DLD1 (cell line): ENCODE data around the gene USP5.

Experiments used
- in situ Hi-C: cut with HindIII; loops from 2 replicates; pipeline ENCODE4 v1.10.0; 2017; ENCODE audit warnings: low sequenced_read_pairs

USP5 gene

DNA sequence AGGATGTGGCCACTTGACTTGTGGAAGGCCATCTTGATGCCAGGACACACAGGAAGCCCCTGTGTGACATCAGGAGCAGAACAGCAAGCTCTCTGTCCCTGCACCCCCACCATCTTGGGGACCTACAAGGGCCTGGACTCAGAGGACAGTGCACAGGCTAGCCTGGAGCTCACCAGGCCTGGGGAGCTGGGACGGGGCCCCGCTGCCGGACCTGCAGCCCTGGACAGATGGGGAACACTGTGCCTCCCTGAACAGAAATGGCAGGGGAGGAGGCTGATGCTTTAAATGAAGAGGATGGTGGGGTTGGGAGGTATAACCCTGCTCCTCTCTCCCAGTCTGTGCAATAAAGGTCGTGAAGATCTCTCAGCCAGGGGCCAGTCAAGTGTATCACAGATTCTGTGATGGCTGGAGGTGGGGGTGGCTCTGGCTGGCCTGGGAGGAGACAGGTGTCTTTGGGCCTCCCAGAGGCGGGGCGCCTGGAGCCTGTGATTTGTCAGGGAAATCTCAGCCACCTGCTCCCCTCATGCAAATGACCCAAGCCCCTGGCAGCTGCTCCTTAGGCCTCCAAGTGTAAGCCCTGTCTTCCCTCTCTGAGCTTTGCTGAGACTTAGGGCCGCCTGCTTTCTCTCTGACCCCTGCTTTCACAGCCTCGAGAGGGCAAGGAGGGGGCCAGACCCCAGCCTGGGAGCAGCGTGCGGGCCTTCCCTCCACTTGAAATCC, 12.3 kb upstream of the USP5 start:
- in situ Hi-C loops, result no loop called here

- in situ Hi-C loops, result no loop called here
Observed at GRCh38 chr12:6840330-6840729, 11.6 kb upstream of the USP5 start.

- in situ Hi-C loops, result no loop called here
Observed at GRCh38 chr12:6840761-6841515, 11.0 kb upstream of the USP5 start, which contains the start of gene GNB3. Gene GNB3 (plus strand): TSS chr12:6840925. CDS start chr12:6841288, 363 bp downstream.

DNA sequence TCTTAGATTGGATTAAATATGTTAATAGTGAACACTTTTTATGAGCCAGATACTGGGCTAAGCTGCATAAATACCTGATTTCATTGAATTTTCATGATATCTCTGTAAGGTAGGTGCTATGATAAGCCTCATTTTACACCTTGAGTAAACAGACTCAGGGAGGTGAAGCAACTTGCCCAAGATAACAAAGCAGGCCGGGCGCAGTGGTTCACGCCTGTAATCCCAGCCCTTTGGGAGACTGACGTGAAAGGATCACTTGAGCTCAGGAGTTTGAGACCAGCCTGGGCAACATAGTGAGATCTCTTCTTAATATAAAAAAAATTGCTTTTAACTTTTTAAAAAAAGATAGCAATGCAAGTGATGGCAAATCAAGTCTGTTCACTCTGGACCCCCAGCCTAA, 9.9 kb upstream of the USP5 start:
- in situ Hi-C loops, result no loop called here

- in situ Hi-C loops, result no loop called here
Observed at GRCh38 chr12:6843118-6843902, 8.6 kb upstream of the USP5 start.

DNA sequence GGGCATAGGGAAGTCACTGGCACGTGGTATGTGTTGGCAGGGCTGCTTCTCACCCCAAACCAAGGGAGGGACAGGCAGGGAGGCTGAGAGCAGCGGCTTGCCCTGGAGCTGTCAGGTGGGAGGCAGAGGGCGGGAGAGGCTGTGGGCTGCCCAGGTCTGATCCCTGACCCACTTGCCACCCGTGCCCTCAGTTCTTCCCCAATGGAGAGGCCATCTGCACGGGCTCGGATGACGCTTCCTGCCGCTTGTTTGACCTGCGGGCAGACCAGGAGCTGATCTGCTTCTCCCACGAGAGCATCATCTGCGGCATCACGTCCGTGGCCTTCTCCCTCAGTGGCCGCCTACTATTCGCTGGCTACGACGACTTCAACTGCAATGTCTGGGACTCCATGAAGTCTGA, 6.6 kb upstream of the USP5 start:
- in situ Hi-C loops, result no loop called here

DNA sequence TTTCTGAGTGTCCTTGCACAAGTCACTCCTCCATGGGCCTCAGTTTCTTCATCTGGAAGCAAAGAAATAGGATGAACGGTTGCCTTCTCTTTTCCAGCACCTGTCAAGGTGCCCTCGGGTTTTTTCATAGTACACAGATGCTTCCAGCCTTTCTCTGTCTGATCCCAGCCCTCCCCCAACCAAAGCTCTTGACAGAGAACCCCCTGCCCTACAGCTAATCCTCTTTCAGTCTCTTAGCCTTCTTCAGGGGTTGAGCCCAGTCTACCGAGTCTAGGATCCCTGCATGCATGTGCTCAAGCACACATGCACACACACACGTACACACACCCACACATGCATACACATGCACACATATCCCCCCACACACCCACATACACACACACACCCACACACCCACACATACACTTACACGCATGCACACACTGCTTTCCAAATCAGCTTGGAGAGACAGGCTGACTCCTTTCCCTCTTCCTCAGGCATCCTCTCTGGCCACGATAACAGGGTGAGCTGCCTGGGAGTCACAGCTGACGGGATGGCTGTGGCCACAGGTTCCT, 5.6 kb upstream of the USP5 start:
- in situ Hi-C loops, result no loop called here

GRCh38 chr12:6847676-6848075, 4.3 kb upstream of the USP5 start:
- in situ Hi-C loops, result no loop called here

DNA sequence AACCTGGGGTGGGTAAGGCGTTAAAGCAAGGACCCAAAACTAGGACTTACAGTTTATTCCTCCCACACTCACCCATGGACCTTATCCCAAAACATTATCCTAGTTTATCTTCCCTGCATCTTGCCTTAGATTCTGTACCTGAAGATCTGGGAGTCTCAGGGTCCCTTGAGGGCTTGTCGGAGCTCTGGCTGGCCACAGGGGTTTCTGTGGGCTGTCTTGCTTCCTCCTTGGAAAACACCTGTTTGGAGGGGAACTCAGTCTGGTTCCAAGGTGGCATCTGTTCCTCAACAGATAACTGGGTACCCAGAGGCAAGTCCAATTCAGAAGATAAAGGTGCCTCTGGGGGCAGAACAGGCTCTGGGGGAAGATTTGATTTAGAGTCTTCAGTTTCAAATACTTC, 2.5 kb upstream of the USP5 start:
- in situ Hi-C loops, result no loop called here

DNA sequence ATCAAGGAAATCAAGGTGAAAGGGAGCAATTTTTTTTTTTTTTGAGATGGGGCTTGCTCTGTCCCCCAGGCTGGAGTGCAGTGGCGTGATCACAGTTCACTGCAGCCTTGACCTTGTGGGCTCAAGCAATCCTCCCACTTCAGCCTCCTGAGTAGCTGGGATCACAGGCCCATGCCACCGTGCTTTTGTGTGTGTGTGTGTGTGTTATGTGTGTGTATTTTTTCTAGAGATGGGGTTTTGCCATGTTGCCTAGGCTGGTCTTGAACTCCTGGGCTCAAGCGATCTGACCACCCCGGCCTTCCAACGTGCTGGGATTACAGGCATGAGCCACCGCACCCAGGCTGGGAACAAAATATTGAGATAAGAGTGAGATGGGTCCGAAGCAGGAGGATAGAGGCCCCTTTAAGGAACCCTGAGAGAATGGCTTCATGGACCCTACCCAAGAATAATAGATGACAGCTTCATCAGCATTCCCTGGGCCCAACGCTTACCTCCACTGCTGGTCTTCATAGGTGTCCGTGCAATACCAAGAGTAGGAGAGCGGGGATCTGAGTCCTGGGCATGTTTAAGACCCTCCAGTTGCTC, 1.9 kb upstream of the USP5 start:
- in situ Hi-C loops, result no loop called here

DNA sequence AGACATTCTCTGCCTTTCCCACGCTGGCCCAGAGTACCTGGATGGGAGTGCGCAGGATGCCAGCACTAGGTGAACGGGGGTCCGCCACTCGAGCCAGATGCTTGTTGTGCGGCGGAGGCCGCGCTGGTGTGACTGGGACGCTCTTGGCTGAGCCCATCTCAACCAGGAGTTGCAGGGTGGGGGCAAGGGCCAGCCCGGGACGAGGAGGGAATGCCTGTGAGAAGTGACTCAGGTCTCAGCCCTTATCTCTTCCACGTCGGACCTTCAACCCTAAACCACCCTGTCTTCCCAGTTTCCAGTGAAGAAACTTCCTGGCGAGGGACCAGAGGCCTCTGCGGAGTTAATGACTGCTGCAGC, 1.2 kb upstream of the USP5 start:
- in situ Hi-C loops, result no loop called here

- in situ Hi-C loops, result no loop called here
Observed at GRCh38 chr12:6851153-6851920, 613 bp upstream of the USP5 start, which contains the start of gene CDCA3. Gene CDCA3 (minus strand): TSS chr12:6851286. CDS start chr12:6850952, 334 bp downstream.

DNA sequence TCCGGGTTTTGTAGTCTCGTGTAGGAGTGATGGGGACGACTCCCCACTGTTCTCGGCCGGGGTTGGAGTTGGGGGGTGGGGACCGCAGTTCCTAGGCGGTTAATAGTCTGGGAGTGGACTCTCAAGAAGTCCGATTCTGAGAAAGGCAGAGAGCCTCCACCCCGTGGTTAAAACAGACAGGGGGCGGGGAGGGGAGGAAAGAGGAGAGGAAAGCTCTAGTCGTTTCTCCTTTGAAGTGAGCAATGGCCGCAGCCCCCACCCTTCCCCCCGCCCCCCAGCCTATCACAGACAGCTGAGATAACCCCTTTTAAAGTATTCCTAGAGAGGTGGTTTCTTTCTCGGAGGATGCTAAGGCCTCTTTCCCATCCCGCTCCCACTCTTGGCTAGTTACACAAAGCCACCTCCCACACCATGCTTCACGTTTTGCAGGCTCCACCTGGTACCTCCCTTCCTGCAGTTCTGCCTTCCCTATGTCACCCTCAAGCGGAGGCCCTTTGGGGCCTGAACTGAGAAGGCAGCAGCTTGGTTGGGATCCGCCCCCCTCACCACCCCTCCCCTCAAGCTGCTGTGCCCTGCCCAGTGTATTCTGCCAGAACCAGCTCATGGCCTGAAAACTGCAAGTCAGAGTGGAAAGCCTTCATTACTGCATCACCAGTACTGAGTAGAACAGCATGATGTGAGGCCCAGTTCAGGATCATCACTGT, 853 bp downstream of the USP5 start:
- in situ Hi-C loops, result no loop called here

DNA sequence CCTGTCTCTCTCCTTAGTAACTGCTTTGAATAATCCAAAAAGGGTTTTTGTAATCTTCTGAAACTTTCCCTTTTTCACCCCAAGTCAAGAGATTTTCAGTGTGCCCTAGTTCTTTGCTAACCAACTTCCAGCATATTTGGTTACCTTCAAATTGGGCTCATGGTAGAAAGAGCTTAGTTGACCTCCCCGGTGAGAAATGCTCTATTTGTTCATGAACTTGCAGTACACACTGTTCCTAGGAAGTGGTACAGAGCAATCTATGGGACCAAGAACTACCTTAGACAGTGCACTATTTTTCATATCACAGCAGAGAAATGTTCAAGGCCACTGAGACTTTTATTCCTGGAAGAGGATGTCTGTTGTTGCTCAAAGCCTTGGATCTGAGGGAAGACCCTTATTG, 1.7 kb downstream of the USP5 start:
- in situ Hi-C loops, result no loop called here

- in situ Hi-C loops, result no loop called here
Observed at GRCh38 chr12:6854036-6854435, 2.1 kb downstream of the USP5 start.

GRCh38 chr12:6855322-6855721, 3.4 kb downstream of the USP5 start:
- in situ Hi-C loops, result no loop called here

DNA sequence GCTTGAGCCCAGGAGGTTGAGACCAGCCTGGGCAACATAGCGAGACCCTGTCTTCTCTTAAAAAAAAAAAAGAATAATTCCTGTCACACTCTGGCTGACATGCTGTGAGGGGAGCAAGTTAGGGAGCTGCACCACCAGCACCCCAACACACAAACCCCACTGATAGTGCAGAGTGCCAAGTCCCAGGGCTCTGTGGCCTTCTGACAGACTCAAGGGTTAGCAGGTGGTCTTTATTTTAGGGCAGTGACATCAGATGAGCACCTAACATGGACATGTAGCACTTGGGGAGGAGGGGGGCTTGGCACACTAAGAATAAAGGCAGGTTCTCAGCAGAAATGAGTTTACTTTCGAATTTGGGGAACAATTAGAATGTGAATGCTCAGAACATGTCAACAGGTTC, 6.8 kb downstream of the USP5 start:
- in situ Hi-C loops, result no loop called here

- in situ Hi-C loops, result no loop called here
Observed at GRCh38 chr12:6860116-6860515, 8.2 kb downstream of the USP5 start.

- in situ Hi-C loops, result no loop called here
Observed at GRCh38 chr12:6860942-6861341, 9.0 kb downstream of the USP5 start.

DNA sequence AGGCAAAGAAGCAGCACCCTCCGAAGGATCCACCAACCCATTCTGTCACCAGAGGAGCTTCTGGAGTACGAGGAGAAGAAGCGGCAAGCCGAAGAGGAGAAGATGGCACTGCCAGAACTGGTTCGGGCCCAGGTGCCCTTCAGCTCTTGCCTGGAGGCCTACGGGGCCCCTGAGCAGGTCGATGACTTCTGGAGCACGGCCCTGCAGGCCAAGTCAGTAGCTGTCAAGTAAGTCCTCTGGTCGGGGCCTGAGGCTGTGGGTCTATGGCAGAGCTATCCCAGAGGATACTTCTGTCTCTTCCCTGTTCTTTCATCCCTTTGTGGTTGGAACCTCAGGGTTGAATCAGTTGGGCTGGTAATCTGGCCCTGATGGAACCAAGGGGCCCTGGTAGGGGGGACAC, 9.4 kb downstream of the USP5 start:
- in situ Hi-C loops, result no loop called here
